ENCODE results near the gene ZBTB24.

DNA sequence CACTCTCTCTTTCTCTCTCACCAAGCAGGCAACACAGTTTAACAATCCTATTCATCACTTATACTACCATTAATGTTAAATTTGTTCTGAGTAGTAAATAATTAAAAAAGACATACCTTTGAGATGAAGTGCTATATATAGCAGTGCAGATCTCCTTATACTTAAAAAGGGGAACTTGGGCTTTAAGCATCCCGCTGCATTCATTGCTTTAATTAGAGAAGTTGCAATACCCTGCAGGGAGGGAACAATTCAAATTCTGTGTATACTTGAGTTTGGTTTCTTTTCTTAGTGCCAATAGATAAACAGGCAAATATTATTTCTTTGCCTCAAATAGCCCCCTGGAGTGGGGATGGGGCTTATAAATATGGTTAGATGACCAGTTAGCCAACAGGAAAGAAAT is 10.8 kb upstream of the ZBTB24 start:
- TF ChIP-seq, protein P1, sequence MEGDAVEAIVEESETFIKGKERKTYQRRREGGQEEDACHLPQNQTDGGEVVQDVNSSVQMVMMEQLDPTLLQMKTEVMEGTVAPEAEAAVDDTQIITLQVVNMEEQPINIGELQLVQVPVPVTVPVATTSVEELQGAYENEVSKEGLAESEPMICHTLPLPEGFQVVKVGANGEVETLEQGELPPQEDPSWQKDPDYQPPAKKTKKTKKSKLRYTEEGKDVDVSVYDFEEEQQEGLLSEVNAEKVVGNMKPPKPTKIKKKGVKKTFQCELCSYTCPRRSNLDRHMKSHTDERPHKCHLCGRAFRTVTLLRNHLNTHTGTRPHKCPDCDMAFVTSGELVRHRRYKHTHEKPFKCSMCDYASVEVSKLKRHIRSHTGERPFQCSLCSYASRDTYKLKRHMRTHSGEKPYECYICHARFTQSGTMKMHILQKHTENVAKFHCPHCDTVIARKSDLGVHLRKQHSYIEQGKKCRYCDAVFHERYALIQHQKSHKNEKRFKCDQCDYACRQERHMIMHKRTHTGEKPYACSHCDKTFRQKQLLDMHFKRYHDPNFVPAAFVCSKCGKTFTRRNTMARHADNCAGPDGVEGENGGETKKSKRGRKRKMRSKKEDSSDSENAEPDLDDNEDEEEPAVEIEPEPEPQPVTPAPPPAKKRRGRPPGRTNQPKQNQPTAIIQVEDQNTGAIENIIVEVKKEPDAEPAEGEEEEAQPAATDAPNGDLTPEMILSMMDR (conservative IDR thresholded peaks at IDR 0.05 in 1 of 2, IDR thresholded peaks at IDR 0.05 in 1 of 2; ENCODE audit: low read depth in 1 of 2, low read length in 2 of 2), result no peak
- TF ChIP-seq EZH2 (IDR thresholded peaks at IDR 0.05; ENCODE audit: low read length, missing control alignments), result no peak
